NCI-H345 treated with DMSO at 0.1 percent for 48 hours (cell line): Measurements from ENCODE around the gene SLC2A13.
"Not testable (repeated sequence)": the region's sequence is repeated elsewhere in the genome, so short reads cannot be mapped to it uniquely, and the experiment has no call there.

Experiments
- DNase-seq: peaks from one replicate; lab custom pipeline; 2025; ENCODE audit not compliant: unreplicated experiment; lab: John Stamatoyannopoulos, UW

The SLC2A13 gene

DNA sequence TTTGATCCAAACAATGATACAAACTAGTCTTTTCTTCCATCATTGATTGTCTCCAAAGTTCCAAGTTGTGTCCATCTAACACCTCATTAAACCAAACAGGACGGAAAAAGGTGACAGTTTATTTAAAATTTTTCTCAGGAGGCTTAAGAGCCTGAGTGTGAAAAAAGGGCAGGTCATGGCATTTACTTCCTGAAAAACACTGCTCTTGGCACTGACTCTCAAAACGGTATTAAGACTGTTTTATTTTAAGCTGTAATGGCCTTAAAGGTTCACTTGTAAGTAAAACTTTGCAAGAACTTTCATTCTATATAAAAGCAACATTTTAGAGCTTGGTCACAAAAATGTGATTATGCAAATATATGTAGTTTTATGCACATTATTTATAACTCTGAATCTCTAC lies 222.5 kb downstream of the SLC2A13 start:
- DNase-seq, result no peak

DNA sequence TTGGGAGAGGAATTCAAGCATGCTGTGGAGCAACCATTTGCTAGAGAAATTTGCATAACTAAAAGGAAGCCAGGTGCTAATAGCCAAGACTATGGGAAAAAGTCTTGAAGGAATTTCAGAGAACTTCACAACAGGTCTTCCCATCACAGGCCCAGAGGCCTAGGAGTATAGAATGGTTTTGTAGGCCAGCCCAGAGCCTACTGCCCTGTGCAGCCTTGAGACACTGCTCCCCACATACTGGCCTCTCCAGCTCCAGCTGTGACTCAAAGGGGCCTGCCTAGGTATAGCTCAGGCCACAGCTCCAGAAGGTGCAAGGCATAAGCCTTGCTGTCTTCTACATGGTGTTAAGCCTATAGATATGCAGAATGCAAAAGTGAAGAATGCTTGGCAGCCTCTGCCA lies 227.1 kb downstream of the SLC2A13 start:
- no peak for DNase-seq

DNA sequence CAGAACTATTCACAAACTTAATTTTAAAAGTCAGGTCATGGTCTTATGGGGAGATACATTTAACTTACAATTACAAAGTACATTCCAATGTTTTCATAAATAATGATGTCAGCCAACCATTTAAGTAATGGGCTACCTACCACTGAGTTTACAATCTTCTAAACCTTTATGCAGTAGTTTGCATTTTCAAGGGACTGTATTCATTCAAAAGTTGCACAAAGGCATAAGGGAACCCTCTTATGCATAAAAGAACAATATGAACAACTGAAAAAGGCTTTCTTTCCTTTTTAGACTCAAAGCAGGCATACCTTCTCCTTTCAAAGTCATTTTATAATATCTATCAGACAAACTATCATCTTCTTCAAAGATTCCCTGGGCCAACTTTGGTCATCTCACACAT lies 230.2 kb downstream of the SLC2A13 start:
- no peak for DNase-seq

DNA sequence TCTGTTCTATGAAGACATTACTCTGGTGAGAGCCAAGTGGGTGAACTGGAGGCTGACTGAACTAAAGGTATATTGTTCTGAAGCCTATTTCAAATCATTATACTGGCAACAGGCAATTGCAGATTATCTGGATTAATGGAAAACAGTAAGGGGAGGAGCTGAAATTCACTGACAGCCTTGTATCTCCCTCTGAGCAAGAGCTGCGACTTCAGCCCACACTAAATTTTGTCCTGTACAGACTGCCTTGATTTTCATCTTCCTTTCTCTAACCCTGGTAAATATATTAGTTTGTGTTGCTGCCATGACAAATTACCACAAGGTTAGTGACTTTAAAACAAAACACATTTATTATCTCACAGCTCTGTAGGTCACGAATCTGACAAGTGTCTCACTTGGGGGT lies 231.1 kb downstream of the SLC2A13 start:
- no peak for DNase-seq

DNA sequence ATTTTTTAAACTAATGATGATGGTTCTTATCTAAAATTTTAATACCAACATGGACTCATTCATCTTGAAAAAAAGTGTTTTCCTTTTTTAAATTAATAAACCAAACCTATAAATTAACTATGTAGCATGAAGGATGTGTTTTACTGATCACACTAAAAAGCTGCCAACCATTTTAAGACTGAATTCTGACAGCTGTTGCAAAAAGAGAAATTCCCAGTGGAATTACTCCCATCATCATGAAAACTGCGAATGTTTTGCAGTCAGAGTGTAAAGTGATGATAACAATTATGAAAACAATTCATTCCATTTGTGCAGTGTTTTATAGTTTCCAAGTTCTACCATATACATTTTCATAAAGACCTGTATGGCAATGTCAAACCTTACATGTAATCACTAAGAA lies 232.8 kb downstream of the SLC2A13 start:
- DNase-seq, result no peak

DNA sequence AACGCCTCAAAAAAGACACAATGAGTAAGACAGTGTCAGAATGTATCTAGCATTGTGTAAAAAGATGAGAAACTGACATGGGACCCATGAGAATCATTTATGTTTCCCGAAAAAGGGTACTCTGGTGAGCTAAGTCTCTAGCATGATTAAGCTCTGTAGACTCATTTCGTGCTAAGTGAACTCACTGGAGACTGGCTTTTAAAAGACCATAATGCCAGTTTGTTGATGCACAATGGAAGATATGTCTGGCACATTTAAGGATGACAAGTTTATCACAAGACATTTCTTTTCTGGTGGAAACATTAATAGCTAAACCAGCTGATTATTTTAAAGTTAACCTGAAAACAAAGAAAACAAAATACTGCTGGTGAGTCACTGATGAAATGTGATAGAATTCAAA lies 233.5 kb downstream of the SLC2A13 start:
- DNase-seq, result no peak

DNA sequence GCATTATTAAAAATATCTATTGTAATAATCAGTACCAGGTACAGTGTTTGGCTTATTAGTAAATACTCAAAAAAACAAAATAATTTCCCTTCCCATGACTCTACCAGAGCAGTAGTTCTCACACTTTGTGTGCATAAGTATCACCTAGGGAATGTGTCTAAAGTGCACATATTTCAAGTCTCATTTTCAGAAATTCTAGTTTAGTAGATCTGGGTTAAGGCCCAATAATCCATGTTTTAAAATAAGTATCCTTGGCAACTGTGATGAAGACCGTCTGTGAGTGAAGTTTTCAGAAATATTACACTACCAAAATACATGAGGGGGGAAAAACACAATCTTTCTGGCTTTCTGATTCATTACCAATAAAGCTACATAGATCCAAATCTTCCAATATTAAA lies 237.6 kb downstream of the SLC2A13 start:
- DNase-seq, result no peak

DNA sequence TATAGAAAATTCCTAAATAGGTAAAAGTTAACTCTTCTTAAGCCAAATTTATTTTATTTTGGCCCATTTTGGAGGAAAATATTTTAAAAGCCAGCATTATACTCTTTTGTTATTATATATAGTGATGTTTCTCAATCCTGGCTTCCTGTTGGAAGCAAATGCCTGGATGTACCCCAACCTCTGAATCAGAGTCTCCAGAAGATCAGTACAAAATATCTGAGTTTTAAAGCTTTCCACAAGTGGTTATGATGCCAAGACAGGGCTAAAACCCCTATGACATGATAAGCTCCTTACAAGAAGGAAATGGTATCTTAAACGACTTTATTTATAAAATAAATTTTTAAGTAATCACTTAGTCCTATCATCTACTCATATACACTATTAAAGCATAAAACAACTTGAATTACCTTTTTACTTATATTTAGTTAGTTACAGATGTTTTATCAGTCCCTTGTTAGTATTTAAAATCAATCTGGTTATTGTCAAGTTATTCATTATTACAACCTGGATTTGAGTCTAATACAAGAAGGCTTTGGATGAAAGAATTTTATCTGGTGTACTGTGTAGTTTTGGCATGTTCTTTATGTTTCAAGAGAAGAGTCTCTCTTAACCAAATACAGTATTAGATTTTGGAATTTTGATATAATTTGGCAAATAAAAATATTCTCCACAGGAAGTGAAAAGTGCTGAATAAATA lies 238.1 kb downstream of the SLC2A13 start:
- DNase-seq, result no peak

DNA sequence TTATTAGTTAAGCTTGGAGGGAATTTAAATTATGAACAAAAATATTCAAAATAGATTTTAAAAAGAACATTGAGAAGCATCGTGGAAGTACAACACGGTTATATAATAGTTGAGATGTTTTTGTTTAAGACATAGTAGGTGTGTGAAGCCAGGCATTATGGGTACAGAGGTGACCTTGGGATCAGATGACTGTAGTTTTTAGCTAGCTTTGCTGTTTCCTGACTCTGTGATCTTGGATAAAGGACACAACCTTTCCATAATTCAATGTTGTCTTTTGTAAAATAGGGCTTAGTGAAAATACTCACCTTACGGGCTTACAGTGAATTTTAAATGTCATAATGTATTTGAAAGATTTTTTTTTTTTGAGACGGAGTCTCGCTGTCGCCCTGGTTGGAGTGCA lies 239.7 kb downstream of the SLC2A13 start:
- DNase-seq, result no peak

DNA sequence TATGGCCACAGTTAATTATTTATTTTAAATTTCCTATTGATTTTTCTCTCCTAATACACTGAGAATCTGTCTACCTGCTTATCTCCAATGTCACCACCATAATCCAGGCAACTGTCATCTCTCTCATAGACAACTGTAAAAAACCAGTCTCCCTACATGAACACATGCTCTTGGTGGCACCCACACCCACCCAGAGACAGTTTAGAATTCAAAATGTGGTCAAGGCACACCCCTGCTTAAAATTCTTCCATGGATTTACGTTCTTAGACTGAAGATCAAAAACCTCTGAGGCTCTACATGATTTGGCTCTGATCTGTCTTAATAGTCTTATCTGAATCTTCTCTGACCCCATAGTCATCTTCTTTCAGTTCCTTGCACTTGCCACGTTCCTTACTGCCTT lies 245.2 kb downstream of the SLC2A13 start:
- no peak for DNase-seq

DNA sequence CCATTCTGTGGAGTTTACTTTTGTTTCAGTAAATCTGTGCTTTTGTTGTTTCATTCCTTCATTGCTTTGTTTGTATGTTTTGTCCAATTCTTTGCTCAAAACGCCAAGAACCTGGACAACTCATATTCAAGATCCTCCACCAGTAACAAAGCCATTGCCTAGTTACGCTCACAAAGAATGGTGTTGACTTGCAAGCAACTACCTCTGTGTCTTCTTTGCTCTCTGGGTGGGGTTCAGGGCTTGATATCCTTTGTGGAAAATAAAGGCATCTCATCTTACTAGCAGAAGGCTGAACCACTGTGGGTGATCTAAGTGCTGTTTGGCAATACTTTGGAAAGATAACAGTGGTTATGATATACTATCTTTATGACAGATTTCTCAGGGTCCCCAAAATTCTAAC lies 252.9 kb downstream of the SLC2A13 start:
- DNase-seq, result no peak

DNA sequence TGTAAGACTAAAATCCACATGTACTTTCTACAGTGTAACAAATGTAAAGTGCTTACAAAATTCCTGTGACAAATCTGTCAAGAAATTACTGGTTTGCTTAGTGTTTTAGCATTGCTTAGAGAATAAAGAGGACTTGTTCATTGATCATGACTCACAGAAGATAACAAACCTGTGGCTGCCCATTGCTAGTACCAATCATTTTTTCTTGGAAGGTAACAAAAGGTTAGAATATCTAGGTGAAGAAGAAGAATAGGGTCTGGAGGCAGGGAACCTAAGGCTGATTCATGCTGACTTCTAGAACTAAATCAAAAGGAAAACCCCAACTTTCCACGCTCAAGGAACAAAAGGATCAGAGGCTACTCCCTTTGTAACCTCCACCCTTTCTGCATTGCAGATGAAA lies 253.5 kb downstream of the SLC2A13 start:
- DNase-seq, result no peak

DNA sequence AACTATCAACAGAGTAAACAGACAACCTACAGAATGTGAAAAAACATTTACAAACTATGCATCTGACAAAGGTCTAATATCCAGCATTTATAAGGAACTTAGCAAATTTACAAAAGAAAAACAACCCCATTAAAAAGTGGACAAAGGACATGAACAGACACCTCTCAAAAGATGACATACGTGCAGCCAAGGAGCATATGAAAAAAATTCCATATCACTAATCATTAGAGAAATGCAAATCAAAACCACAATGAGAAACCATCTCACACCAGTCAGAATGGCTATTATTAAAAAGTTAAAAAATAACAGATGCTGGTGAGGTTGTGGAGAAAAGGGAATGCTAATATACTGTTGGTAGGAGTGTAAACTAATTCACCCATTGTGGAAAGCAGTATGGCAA lies 257.7 kb downstream of the SLC2A13 start:
- not testable (repeated sequence) for DNase-seq

DNA sequence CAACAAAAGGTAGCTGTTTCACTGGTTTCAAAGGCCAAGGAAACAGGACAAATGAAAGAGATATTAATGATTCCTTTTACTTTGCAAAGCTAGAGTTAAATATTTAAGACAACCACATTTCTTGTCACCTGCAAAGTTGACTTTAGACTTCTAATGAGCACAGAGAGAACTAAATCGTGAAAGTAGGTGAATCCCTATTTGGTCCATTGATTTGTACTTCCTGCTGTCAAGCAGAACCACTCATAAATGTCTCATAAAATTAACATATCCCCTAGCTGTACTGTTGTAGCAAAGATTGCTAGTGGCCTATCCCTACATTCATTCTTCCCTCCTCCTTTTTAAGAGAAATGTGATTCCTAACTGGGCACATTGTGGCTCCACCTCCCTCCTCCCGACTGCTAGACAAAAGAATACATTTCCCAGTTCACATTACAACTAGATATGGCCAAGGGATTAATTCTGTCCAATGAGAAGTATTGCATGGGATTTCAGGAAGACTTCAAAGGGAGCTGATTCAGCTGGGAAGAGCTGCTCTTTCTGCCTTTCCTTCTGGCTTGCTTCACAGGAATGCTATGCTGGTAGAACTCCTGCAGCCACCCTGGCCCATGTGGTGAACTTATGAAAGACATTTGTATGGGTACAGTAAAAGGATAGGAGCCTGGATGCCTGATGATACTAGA lies 258.8 kb downstream of the SLC2A13 start:
- no peak for DNase-seq

DNA sequence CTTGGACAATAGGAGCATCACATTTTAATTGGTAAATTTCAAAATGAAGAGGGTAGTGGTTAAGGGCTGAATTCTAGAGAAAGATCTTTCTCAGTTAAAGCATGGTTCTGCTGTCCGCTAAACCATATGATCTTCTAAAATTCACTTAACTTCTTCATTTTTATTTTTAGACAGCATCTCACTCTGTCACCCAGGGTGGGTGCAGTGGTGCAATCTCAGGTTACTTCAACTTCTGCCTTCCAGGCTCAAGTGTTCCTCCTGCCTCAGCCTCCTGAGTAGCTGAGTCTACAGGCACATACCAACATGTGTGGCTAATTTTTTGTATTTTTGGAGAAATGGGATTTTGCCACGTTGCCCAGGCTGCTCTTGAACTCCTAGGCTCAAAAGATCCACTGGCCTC lies 259.6 kb downstream of the SLC2A13 start:
- no peak for DNase-seq

DNA sequence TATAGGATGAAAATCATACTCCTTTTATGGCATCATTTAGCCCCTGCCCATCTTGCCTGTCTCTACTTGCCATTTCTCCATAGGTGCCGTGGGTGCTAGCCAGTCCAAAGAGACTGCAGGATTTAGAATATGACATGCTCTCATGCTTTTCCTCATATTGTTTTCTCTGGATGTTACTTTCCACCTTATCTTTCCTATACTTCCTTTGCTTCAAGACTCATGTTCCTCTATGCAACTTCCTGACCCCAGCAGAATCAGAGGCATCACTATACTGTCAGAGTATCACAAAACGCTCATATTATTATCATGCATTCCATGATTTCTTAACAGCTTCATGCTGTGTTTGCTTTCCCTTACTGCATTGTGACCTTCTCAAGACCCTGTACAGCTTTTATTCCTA lies 265.5 kb downstream of the SLC2A13 start:
- DNase-seq, result no peak

DNA sequence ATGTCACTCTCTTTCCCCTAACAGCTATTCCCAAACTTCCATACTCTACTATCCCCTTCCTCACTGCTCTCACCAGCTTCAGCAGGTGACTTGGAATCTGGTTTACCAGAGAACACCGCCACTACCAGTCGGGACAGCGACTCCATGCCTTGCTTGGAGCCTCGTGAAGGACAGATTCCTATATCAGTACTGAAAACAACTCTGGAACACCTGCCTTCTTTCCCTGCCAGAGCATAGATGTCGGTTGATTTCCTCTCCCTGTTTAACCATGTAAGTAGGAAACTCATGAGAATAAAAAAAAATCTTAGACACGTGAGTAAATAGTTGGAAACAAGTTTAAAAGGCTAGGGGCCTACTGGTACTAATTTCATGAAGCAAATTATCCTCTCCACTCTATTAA lies 266.8 kb downstream of the SLC2A13 start:
- DNase-seq, result no peak

DNA sequence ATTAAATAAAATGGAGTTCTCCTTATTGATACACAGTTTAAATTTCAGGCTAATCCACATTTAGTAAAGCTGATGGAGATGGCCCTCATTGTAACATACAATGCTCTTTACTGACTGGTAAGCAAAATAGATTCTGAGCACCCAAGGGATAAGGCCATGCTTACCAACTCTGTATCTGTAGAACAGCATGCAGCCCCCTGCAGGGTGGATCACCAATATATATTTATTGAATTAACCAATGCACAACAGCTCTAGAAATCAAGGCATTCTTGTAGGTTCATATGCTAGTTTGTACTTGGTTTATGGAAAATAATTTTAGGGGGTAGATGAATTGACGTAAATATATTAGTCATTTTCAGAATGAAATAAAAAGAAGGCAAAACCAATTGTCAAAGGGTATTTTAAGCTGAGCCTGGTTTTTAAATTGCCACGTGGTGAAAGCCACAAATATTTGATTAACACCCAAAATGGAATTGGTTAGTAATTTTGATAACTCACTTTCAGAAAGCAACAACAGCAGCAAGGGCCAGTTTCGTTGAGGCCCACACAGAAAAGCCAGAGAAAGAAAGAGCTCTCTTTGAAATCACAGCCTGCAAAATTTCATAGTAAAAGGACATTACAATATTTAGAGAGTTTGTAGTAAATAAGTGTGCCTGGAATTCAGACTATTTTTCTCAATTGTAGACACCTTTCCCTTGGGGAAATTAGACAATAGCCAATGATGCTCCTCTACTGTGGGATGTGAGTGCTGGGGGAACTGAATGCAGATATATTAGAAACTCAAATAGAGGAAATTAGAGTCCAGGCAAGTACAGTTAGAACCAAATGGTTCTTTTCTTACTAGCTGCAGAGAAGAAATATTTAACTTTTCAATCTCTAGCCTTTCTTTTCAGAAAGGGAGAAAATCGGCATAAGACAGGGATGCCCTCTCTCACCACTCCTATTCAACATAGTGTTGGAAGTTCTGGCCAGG lies 270.1 kb downstream of the SLC2A13 start:
- DNase-seq, result no peak

DNA sequence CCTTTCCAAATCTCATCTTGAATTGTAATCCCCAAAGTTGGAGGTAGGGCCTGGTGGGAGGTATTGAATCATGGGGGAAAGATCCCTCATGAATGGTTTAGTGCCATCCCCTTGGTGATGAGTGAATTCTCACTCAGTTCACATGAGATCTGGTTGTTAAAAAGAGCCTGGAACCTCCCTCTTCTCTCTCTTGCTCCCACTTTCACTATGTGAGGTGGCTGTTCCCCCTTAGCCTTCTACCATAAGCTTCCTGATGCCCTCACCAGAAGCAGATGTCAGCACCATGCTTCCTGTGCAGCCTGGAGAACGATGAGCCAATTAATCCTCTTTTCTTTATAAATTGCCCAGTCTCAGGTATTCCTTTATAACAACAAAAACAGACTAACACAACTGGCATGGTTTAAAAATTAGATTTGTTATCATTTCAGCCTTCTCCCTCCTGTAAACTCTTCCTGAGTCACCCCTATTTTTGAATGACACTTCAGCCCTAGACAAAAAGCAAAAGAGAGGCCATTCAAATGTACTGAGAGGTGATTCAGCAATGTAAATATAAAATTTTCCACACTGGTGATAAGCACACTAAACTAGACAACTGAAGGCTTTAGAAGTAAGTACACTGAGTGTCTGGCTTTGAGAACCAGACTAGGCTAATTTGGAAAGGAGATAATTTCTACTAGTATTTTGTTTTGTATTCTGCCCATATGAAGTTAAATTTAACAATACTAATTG lies 274.1 kb downstream of the SLC2A13 start:
- peak; percentile 36 for DNase-seq

DNA sequence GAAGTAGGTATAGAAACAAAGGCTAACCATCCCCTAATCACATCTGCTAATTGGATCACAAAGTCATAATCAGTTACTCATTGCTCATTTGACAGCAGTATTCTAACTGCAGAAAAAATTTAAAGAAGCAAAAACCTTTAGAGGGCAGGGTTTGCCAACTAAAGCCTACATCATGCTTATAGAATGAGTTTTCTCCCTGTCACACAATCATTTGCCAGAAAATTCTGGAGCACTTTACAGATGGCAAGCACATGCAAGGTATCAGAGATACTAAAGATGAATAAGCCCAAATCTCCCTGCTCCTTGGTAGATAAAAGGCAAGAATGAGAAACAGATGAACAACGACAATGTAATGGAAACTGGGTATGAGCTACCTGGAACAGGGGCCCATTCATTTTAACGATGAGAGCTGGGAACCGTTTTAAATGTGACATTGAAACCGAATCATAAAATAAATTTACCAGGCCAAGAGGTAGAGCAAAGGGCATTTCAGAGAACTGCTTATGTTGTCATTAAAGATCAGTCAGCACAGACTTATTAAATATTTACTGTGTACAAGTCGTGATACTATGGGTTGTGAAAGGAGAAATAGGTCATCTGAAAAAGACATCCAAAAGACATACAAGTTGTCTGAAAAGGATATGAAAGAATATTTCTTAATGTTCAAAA lies 274.9 kb downstream of the SLC2A13 start:
- DNase-seq, result no peak

DNA sequence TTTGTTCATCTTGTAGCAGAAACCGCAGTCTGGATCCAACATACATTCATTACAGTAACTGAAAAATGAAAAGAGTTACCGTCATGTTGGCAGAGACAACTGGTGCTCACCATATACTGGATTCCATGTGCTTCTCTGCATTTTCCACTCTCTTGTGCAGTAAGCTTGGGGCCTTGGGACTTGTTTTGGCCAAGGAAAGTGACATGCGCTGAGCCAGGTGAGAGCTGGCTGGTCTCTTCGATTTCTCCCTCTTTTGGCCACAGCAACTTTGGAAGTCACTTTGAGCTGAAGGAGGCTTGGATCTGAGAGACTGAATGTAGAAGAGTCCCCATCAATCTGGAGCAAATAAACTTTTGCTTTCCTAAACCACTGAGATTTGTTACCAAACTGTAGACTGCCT lies 275.7 kb downstream of the SLC2A13 start:
- no peak for DNase-seq
